Upper lobe of left lung (tissue), 4 donors: ENCODE data around the gene MRPL34.

ENCODE experiments used
- EP300 ChIP-seq, 4 donors: sonication (generic); formaldehyde crosslinking; IDR thresholded peaks; one replicate each; pipeline ENCODE4 v1.5.1; 2017; ENCODE audit warnings: antibody characterized with exemption in 4 of 4, control low read depth in 2 of 4
- POLR2A ChIP-seq, 4 donors: fragments of 450-650 bp; IDR thresholded peaks; one replicate each; pipeline ENCODE4 v1.5.1; 2016 to 2017; ENCODE audit warnings: antibody characterized with exemption in 4 of 4, mild to moderate bottlenecking in 2 of 4
- POLR2AphosphoS5 ChIP-seq, 2 donors: sonication (generic); formaldehyde crosslinking; IDR thresholded peaks; one replicate each; pipeline ENCODE4 v1.5.1; 2017; ENCODE audit warnings: antibody characterized with exemption in 2 of 2
- TF ChIP-seq, protein P1 (sequence below), 6 experiments: fragments of 450-650 bp in 4 of 6; fragments of 200-600 bp in 2 of 6; sonication (generic) in 2 of 6; IDR thresholded peaks; one replicate each; pipeline ENCODE4 v1.5.1; 2016 to 2019; ENCODE audit warnings: antibody characterized with exemption in 6 of 6

DNA sequence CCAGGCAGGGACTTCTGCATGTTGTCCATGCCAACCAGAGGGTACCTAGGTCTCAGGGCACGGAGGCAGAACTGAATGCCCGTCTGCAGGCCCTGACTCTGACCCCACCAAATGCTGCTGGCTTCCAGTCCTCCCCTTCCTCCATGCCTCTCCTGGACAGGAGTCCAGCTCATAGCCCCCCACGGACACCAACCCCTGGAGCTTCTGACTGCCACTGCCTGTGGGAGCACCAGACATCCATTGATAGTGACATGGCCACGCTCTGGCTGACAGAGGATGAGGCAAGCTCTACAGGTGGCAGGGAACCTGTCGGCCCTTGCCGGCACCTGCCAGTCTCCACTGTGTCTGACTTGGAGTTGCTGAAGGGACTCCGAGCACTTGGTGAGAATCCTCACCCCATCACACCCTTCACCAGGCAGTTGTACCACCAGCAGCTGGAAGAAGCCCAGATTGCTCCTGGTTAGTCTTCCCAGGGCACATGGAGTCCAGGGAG is 22.1 kb upstream of the MRPL34 start:
- TF ChIP-seq, protein P1, sequence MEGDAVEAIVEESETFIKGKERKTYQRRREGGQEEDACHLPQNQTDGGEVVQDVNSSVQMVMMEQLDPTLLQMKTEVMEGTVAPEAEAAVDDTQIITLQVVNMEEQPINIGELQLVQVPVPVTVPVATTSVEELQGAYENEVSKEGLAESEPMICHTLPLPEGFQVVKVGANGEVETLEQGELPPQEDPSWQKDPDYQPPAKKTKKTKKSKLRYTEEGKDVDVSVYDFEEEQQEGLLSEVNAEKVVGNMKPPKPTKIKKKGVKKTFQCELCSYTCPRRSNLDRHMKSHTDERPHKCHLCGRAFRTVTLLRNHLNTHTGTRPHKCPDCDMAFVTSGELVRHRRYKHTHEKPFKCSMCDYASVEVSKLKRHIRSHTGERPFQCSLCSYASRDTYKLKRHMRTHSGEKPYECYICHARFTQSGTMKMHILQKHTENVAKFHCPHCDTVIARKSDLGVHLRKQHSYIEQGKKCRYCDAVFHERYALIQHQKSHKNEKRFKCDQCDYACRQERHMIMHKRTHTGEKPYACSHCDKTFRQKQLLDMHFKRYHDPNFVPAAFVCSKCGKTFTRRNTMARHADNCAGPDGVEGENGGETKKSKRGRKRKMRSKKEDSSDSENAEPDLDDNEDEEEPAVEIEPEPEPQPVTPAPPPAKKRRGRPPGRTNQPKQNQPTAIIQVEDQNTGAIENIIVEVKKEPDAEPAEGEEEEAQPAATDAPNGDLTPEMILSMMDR (IDR thresholded peaks at IDR 0.05) = no peak
- no peak for TF ChIP-seq POLR2A (IDR thresholded peaks at IDR 0.05)
- TF ChIP-seq EP300 (IDR thresholded peaks at IDR 0.05) = no peak
- TF ChIP-seq POLR2AphosphoS5 (IDR thresholded peaks at IDR 0.05) = no peak
